Muscle layer of colon (tissue), 2 donors: ENCODE measurements around the gene KLHL34.
A peak's percentile ranks its signal among the peaks of the same experiment; 100 is the strongest.

Experiments
- H3K27ac ChIP-seq: one replicate; pipeline ENCODE4 v1.7.0; 2013; ENCODE audit warnings: low read depth, mild to moderate bottlenecking, low read length, moderate library complexity
- H3K27me3 ChIP-seq, 2 donors: one replicate each; pipeline ENCODE4 v1.7.0; 2013; ENCODE audit warnings: low read length in 2 of 2, mild to moderate bottlenecking in 2 of 2; ENCODE audit not compliant: insufficient read depth in 2 of 2, control insufficient read depth in 1 of 2
- H3K36me3 ChIP-seq: one replicate; pipeline ENCODE4 v1.7.0; 2013; ENCODE audit warnings: mild to moderate bottlenecking, low read length; ENCODE audit not compliant: insufficient read depth
- H3K4me1 ChIP-seq: one replicate; pipeline ENCODE4 v1.7.0; 2013; ENCODE audit warnings: mild to moderate bottlenecking, low read length; ENCODE audit not compliant: insufficient read depth
- H3K4me3 ChIP-seq, 2 donors: one replicate each; pipeline ENCODE4 v1.7.0; 2013; ENCODE audit warnings: low read length in 2 of 2, low read depth in 1 of 2, mild to moderate bottlenecking in 1 of 2, moderate library complexity in 1 of 2
- H3K9ac ChIP-seq: one replicate; pipeline ENCODE4 v1.7.0; 2013; ENCODE audit warnings: low read length
- H3K9me3 ChIP-seq: one replicate; pipeline ENCODE4 v1.7.0; 2013; ENCODE audit warnings: mild to moderate bottlenecking, low read length
- donor health status: abdominal sarcoma.
- donor health status: Adenocarcinoma of cecum.

The KLHL34 gene

GRCh38 chrX:21658152-21658737 is at the start of gene KLHL34:
Gene KLHL34, minus strand, starts transcription at chrX:21658330. Its CDS starts 542 bp downstream, at chrX:21657788.
- H3K4me3 ChIP-seq, result peak within 1 kb of the TSS in 1 of 2 donors; percentile 8
- H3K9me3 ChIP-seq, result no peaks in the 10 kb centered on the region
- H3K9ac ChIP-seq, result no peak within 1 kb of the TSS
- H3K27me3 ChIP-seq, result peaks cover 7 to 34% of the 10 kb centered on the region in 2 donors
- no peaks in the 10 kb centered on the region for H3K36me3 ChIP-seq
- no peaks in the 10 kb centered on the region for H3K4me1 ChIP-seq
- no peak within 1 kb of the TSS for H3K27ac ChIP-seq

DNA sequence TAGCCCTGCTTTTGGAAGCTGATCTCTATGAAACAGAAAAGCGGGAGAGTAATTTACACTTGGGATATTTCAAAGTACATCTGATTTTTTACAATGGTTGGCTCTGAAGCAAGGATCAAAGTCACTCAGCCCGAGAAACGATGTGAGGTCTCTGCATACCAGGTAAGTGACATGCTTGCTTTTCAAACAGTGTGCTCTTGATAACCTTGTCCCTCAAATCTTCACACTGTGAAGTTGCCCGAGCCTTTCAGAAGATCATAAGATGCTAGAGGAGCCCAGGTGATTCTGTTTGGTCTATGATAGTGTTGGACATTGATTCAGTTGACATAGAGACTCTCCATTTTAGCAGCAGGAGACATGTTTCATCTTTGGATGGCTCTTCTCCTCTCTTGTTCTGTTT is 47.1 kb upstream of the KLHL34 start:
- H3K27ac ChIP-seq, result no peak overlapping the region
- no peaks in the 10 kb centered on the region for H3K36me3 ChIP-seq
- H3K9ac ChIP-seq, result no peak overlapping the region
- no peak overlapping the region for H3K4me3 ChIP-seq
- no peaks in the 10 kb centered on the region for H3K9me3 ChIP-seq
- no peaks in the 10 kb centered on the region for H3K4me1 ChIP-seq
- H3K27me3 ChIP-seq, result peaks cover 0 to 5% of the 10 kb centered on the region in 2 donors

- H3K27ac ChIP-seq, result no peak overlapping the region
Observed at GRCh38 chrX:21702725-21703124, 44.6 kb upstream of the KLHL34 start.

DNA sequence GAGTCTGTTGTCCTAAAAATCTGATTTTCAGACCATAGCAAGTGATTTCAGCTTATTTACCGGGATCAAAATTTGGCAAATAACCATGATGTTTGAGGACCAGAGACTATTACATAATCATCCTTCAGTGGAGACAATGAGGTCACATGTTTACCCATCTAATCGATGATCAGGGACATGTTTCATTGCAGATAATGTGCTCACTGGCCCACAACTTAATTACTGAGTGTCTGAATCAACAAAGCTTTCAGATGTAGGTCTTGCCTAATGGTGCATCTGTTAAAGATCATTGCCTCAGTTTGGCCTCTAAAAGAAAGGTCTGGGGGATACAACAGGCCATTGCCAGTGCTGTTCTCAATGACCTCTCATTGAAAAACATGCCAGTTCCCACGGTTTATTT is 42.8 kb upstream of the KLHL34 start:
- H3K9me3 ChIP-seq, result no peaks in the 10 kb centered on the region
- no peaks in the 10 kb centered on the region for H3K36me3 ChIP-seq
- H3K27me3 ChIP-seq, result peaks cover 0 to 7% of the 10 kb centered on the region in 2 donors
- no peaks in the 10 kb centered on the region for H3K4me1 ChIP-seq
- no peak overlapping the region for H3K27ac ChIP-seq
- no peak overlapping the region for H3K9ac ChIP-seq
- H3K4me3 ChIP-seq, result no peak overlapping the region

More at GRCh38 chrX:21702725-21703124, 44.6 kb upstream of the KLHL34 start:
- no peak overlapping the region for H3K4me3 ChIP-seq
- H3K4me1 ChIP-seq, result no peaks in the 10 kb centered on the region
- H3K9ac ChIP-seq, result no peak overlapping the region
- H3K27me3 ChIP-seq, result peaks cover 0 to 3% of the 10 kb centered on the region in 2 donors
- no peaks in the 10 kb centered on the region for H3K36me3 ChIP-seq
- no peaks in the 10 kb centered on the region for H3K9me3 ChIP-seq

- Histone ChIP-seq H3K27me3 (peaks cover 0 to 7% of the 10 kb centered on the region in 2 donors), H3K27ac (no peak overlapping the region), H3K9me3 (no peaks in the 10 kb centered on the region), H3K4me1 (no peaks in the 10 kb centered on the region), H3K9ac (no peak overlapping the region), H3K36me3 (no peaks in the 10 kb centered on the region), H3K4me3 (no peak overlapping the region)
Observed at GRCh38 chrX:21700275-21700674, 42.1 kb upstream of the KLHL34 start.

- Histone ChIP-seq H3K27ac (no peak overlapping the region), H3K9ac (no peak overlapping the region), H3K4me3 (no peak overlapping the region), H3K4me1 (no peaks in the 10 kb centered on the region), H3K27me3 (peaks cover 0 to 7% of the 10 kb centered on the region in 2 donors), H3K9me3 (no peaks in the 10 kb centered on the region), H3K36me3 (no peaks in the 10 kb centered on the region)
Observed at GRCh38 chrX:21699136-21699535, 41.0 kb upstream of the KLHL34 start.

DNA sequence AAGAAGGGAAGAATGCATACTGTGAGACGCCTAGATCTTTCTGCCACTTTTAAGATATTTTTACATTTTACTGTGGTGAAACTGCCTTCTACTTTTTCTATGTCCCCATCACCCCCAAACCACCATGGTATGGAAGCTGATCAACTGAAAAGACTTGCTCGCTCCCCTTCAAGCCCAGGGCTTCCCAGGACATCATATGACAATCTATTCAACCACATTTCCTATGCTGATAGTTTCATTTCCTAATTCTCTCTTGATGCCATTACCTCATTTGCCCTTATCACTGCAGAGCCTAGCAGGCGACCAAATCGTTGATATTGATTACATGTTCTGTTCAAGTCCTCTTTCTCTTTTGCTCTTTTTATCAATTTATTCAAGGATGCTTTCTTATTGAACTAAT is 40.1 kb upstream of the KLHL34 start:
- Histone ChIP-seq H3K27me3 (peaks cover 0 to 7% of the 10 kb centered on the region in 2 donors), H3K4me3 (no peak overlapping the region), H3K4me1 (no peaks in the 10 kb centered on the region), H3K9ac (no peak overlapping the region), H3K9me3 (no peaks in the 10 kb centered on the region), H3K36me3 (no peaks in the 10 kb centered on the region), H3K27ac (no peak overlapping the region)

DNA sequence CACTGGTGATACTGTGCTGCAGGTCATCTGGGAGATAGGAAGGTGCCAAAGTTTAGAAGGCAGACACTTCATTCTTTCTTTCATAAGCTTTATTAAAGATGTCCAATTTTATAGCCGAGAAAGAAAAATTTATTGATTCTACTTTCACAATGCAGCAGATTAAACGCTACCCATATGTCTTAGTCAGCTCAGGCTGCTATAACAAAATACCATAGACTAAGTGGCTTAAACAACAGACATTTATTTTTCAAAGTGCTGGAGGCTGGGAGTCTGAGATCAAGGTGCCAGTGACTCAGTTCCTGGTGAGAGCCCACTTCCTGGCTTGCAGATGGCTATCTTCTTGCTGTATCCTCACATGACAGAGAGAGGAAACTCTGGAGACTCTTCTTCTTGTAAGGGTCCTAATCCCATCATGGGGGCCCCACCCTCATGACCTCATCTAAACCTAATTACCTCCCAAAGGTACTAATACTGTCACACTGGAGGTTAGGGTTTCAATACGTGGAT is 33.4 kb upstream of the KLHL34 start:
- Histone ChIP-seq H3K4me3 (no peak overlapping the region), H3K36me3 (no peaks in the 10 kb centered on the region), H3K9me3 (no peaks in the 10 kb centered on the region), H3K9ac (no peak overlapping the region), H3K4me1 (no peaks in the 10 kb centered on the region), H3K27me3 (no peaks in the 10 kb centered on the region), H3K27ac (no peak overlapping the region)

DNA sequence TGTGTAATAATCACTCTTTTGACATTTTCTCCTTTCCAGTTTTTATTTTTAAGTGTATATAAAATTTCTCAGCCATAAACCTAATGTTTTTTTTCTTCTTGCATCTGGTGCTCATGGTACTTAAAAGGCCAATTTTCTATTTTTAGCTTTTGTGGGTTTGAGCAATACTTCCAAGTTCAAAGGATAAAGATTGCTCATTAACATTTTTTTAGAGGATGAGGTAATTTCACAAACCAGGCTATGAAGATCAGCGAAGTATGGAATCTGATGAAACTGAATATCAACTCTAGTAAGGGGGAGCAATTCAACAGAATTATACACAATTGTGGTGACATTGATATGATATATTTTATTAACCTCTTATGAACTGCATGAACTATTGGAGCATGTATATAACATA is 25.8 kb upstream of the KLHL34 start:
- Histone ChIP-seq H3K36me3 (no peaks in the 10 kb centered on the region), H3K27me3 (no peaks in the 10 kb centered on the region), H3K4me3 (no peak overlapping the region), H3K9ac (no peak overlapping the region), H3K4me1 (no peaks in the 10 kb centered on the region), H3K27ac (no peak overlapping the region), H3K9me3 (no peaks in the 10 kb centered on the region)

GRCh38 chrX:21678048-21678612 is 20.0 kb upstream of the KLHL34 start:
- H3K4me3 ChIP-seq, result no peak overlapping the region
- no peaks in the 10 kb centered on the region for H3K9me3 ChIP-seq
- H3K36me3 ChIP-seq, result no peaks in the 10 kb centered on the region
- H3K9ac ChIP-seq, result no peak overlapping the region
- H3K27ac ChIP-seq, result no peak overlapping the region
- no peaks in the 10 kb centered on the region for H3K27me3 ChIP-seq
- H3K4me1 ChIP-seq, result no peaks in the 10 kb centered on the region

DNA sequence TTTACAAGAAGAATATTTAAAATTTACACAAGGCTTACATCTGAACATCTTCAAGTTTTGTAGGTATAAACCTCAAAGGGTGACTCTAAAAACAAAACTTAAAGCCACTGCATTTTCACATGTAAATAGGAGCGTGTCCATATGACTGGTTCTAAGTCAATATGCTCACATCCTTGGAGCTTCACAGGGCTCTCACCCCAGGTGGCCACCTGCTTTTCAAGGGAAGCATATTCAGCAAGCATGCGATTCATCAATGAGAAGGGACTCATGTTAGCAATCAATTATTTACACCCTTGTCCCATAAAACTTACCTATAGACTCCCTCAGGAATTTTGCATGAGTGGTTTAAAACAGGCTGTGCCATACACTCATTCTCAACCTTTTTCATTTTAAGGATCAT is 17.8 kb upstream of the KLHL34 start:
- H3K27me3 ChIP-seq, result no peaks in the 10 kb centered on the region
- H3K9me3 ChIP-seq, result no peaks in the 10 kb centered on the region
- no peaks in the 10 kb centered on the region for H3K36me3 ChIP-seq
- H3K9ac ChIP-seq, result no peak overlapping the region
- no peak overlapping the region for H3K4me3 ChIP-seq
- H3K4me1 ChIP-seq, result no peaks in the 10 kb centered on the region
- H3K27ac ChIP-seq, result no peak overlapping the region
